ENCODE data around the gene UBAP2.

DNA sequence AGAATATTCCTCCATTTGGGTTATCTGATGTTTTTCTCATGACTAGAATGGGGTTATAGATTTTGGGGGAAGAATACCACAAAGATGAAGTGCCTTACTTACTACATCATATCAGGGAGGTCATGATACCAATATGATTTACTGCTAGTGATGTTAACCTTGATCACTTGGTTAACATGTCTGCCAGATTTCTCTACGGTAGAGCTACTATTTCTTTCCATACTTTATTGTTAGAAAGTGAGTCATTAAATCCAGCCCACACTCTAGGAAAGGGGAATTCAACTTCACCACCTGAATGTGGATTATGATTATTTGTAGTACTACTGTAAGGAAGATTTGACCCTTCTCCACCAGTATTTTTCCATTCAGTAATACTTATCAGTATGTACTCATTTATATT, 167.1 kb downstream of the UBAP2 start:
- TF ChIP-seq, protein P1, sequence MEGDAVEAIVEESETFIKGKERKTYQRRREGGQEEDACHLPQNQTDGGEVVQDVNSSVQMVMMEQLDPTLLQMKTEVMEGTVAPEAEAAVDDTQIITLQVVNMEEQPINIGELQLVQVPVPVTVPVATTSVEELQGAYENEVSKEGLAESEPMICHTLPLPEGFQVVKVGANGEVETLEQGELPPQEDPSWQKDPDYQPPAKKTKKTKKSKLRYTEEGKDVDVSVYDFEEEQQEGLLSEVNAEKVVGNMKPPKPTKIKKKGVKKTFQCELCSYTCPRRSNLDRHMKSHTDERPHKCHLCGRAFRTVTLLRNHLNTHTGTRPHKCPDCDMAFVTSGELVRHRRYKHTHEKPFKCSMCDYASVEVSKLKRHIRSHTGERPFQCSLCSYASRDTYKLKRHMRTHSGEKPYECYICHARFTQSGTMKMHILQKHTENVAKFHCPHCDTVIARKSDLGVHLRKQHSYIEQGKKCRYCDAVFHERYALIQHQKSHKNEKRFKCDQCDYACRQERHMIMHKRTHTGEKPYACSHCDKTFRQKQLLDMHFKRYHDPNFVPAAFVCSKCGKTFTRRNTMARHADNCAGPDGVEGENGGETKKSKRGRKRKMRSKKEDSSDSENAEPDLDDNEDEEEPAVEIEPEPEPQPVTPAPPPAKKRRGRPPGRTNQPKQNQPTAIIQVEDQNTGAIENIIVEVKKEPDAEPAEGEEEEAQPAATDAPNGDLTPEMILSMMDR (IDR thresholded peaks at IDR 0.05) = no peak
- TF ChIP-seq POLR2A (IDR thresholded peaks at IDR 0.05) = no peak
